Measurements from ENCODE around the gene ALKBH3. TPM values are rescaled to one million over a fixed set of nuclear protein-coding genes. Genes with fewer than 3 reads are reported as not detected.

The ALKBH3 gene
- polyA plus RNA-seq, 2 of the 4 experiments (the other 2 are of a cell fraction) = 22.9 to 50.2 TPM

GRCh38 chr11:43948341-43949225 is 68.0 kb downstream of the ALKBH3 start:
- ChIA-PET POLR2A (no interaction called here), CTCF (interaction anchor here (0.6 to 12.6 kb wide), 8 partner anchors 9 to 122 kb away, joined by 3 to 172 read pairs (median 25); no protein-coding TSS in a partner anchor)
- Histone ChIP-seq H3K4me3 (no peak overlapping the region), H3K9me3 (no peaks in the 10 kb centered on the region), H3K4me2 (no peak overlapping the region), H3K4me1 (peaks cover 11% of the 10 kb centered on the region; the same call in 2 of the 3 replicates), H3K27ac (no peak overlapping the region)
- TF ChIP-seq BHLHE40 (IDR thresholded peaks at IDR 0.05; ENCODE audit: low read depth, low read length) (no peak), CHD4 (IDR thresholded peaks at IDR 0.05; ENCODE audit: borderline replicate concordance) (no peak), EP300 (IDR thresholded peaks at IDR 0.05) (no peak), HMGXB4 (CRISPR knock-in tag; IDR thresholded peaks at IDR 0.05; ENCODE audit: borderline replicate concordance) (no peak), HES2 (IDR thresholded peaks at IDR 0.05) (no peak), EHF (CRISPR knock-in tag; IDR thresholded peaks at IDR 0.05) (no peak), POLR2AphosphoS2 (conservative IDR thresholded peaks at IDR 0.05; ENCODE audit: low read length) (no peak), RCOR1 (IDR thresholded peaks at IDR 0.05; ENCODE audit: low read depth, low read length) (no peak), HOXB13 (CRISPR knock-in tag; IDR thresholded peaks at IDR 0.05; ENCODE audit: low read depth) (no peak), FOSL2 (IDR thresholded peaks at IDR 0.05) (no peak), FOSL2 (CRISPR knock-in tag; IDR thresholded peaks at IDR 0.05) (no peak), RFX5 (IDR thresholded peaks at IDR 0.05) (no peak), USF2 (IDR thresholded peaks at IDR 0.05) (no peak), NR3C1 (IDR thresholded peaks at IDR 0.05) (no peak), CTCF (IDR thresholded peaks at IDR 0.05) (no peak), FOSB (CRISPR knock-in tag; IDR thresholded peaks at IDR 0.05) (no peak)
- no peak for DNase-seq (ENCODE audit: low read depth in 1 of 2, low spot score in 1 of 2)
- no peak for ATAC-seq
- WGBS (ENCODE audit: missing lambda C conversion rate) = 70% methylated on average over 2 of the region's 2 CpGs
- no peak for FAIRE-seq

GRCh38 chr11:43950311-43950855 is 69.8 kb downstream of the ALKBH3 start:
- TF ChIP-seq HEYL (CRISPR knock-in tag; IDR thresholded peaks at IDR 0.05) = no peak
- no peak for TF ChIP-seq NR3C1 (IDR thresholded peaks at IDR 0.05)
- TF ChIP-seq KDM1A (IDR thresholded peaks at IDR 0.05; ENCODE audit: low read depth) = no peak
- no peak for TF ChIP-seq NFE2L2 (conservative IDR thresholded peaks at IDR 0.05; ENCODE audit: low read length)
- TF ChIP-seq HOXB13 (CRISPR knock-in tag; IDR thresholded peaks at IDR 0.05; ENCODE audit: low read depth) = no peak
- TF ChIP-seq SMC3 (IDR thresholded peaks at IDR 0.05) = no peak
- TF ChIP-seq MYC (IDR thresholded peaks at IDR 0.05; ENCODE audit: borderline replicate concordance, low read length) = no peak
- no peak for TF ChIP-seq REST (IDR thresholded peaks at IDR 0.05)
- TF ChIP-seq EHMT2 (IDR thresholded peaks at IDR 0.05; ENCODE audit: low read depth) = no peak
- no peak for TF ChIP-seq RARB (CRISPR knock-in tag; IDR thresholded peaks at IDR 0.05)
- FAIRE-seq = no peak
- no peak for DNase-seq (ENCODE audit: low read depth in 1 of 2, low spot score in 1 of 2)
- ChIA-PET POLR2A (no interaction called here), CTCF (interaction anchor here (0.6 to 12.6 kb wide), 7 partner anchors 9 to 1894 kb away, joined by 3 to 172 read pairs (median 3); no protein-coding TSS in a partner anchor)
- H3K27ac ChIP-seq = no peak overlapping the region
- no peaks in the 10 kb centered on the region for H3K9me3 ChIP-seq
- H3K4me2 ChIP-seq = no peak overlapping the region
- H3K4me1 ChIP-seq = no peaks in the 10 kb centered on the region
- no peak overlapping the region for H3K4me3 ChIP-seq
- WGBS (ENCODE audit: missing lambda C conversion rate) = 21% methylated on average over 5 of the region's 5 CpGs
- ATAC-seq = no peak

All from A549 (cell line).